GM12874 (cell line): Measurements from ENCODE around the gene TCF20.
A peak's percentile ranks its signal among the peaks of the same experiment; 100 is the strongest.

Experiments used
- CTCF ChIP-seq: IDR thresholded peaks from 2 replicates; pipeline ENCODE4 v1.5.1; 2011; ENCODE audit warnings: low read depth, mild to moderate bottlenecking, control low read depth, low read length, moderate library complexity; ENCODE audit not compliant: insufficient read depth

The TCF20 gene

GRCh38 chr22:42313804-42314581, 43.5 kb upstream of the TCF20 start:
- peak; percentile 62 for TF ChIP-seq CTCF

GRCh38 chr22:42313204-42313603, 42.8 kb upstream of the TCF20 start:
- no peak for TF ChIP-seq CTCF

- TF ChIP-seq CTCF, result no peak
These were observed 40.0 kb upstream of the TCF20 start for GRCh38 chr22:42310291-42311015.

GRCh38 chr22:42309865-42310264, 39.4 kb upstream of the TCF20 start:
- no peak for TF ChIP-seq CTCF

- TF ChIP-seq CTCF, result no peak
These were observed 38.5 kb upstream of the TCF20 start for GRCh38 chr22:42308892-42309468.

- TF ChIP-seq CTCF, result no peak
These were observed 37.5 kb upstream of the TCF20 start for GRCh38 chr22:42307806-42308563.

GRCh38 chr22:42306010-42306409, 35.6 kb upstream of the TCF20 start:
- no peak for TF ChIP-seq CTCF
